Esophagus muscularis mucosa (tissue), 4 donors: ENCODE measurements around the gene DNER. TPM values are rescaled to one million over a fixed set of nuclear protein-coding genes. Genes with fewer than 3 reads are reported as not detected.
"Not testable (repeated sequence)": the region's sequence is repeated elsewhere in the genome, so short reads cannot be mapped to it uniquely, and the experiment has no call there.

Experiments
- DNase-seq: peaks from one replicate; pipeline ENCODE4 v3.0.0-alpha.2; 2017; ENCODE audit errors: extremely low spot score
- H3K27ac ChIP-seq, 4 donors: fragments of 200-600 bp; sonication (generic); replicated peaks in 1 of 4; 1 replicate in 3 of 4; 2 replicates in 1 of 4; pipeline ENCODE4 v1.5.1; 2016 to 2019; ENCODE audit warnings: mild to moderate bottlenecking in 1 of 4
- H3K27me3 ChIP-seq, 4 donors: fragments of 200-600 bp; sonication (generic); one replicate each; pipeline versions ENCODE4 v1.5.1 to v1.6.0; 2016 to 2019
- H3K36me3 ChIP-seq, 4 donors: fragments of 200-600 bp; sonication (generic); one replicate each; pipeline ENCODE4 v1.5.1; 2016 to 2019
- H3K4me1 ChIP-seq, 4 donors: fragments of 200-600 bp; sonication (generic); one replicate each; pipeline ENCODE4 v1.5.1; 2016 to 2019
- H3K4me3 ChIP-seq, 4 donors: fragments of 200-600 bp; sonication (generic); 1 replicate in 2 of 4; 2 replicates in 2 of 4; pipeline ENCODE4 v1.5.1; 2016 to 2019; ENCODE audit warnings: mild to moderate bottlenecking in 4 of 4, moderate library complexity in 1 of 4
- H3K9me3 ChIP-seq, 4 donors: fragments of 200-600 bp; sonication (generic); 1 replicate in 3 of 4; 2 replicates in 1 of 4; pipeline ENCODE4 v1.5.1; 2016 to 2019
- EP300 ChIP-seq: sonication (generic); formaldehyde crosslinking; IDR thresholded peaks from one replicate; pipeline ENCODE4 v1.6.1; 2017; ENCODE audit warnings: antibody characterized with exemption
- POLR2A ChIP-seq: fragments of 450-650 bp; IDR thresholded peaks from one replicate; pipeline ENCODE4 v1.6.1; 2017; ENCODE audit warnings: antibody characterized with exemption, moderate library complexity, mild to moderate bottlenecking, low read depth
- POLR2AphosphoS5 ChIP-seq, 2 donors: sonication (generic); formaldehyde crosslinking; IDR thresholded peaks; one replicate each; pipeline ENCODE4 v1.6.1; 2017; ENCODE audit warnings: antibody characterized with exemption in 2 of 2
- WGBS: methylation state at CpG from one replicate; pipeline ENCODE4 v1.1.5; 2018; 5-methylcytosine and 5-hydroxymethylcytosine counted together
- intact Hi-C: fragments of 100-400 bp; cut with DNase I; formaldehyde crosslinking; loops from one replicate; pipeline ENCODE4 v1.15.1; 2023
- total RNA-seq, 4 donors: library from RNA; depleted of rRNA; stranded (reverse); fragments of >200 nt; gene quantifications; one replicate each; pipeline versions ENCODE4 v1.1.0 to v1.2.1, GENCODE V29; 2016
- TF ChIP-seq, protein P1 (sequence below), 3 experiments: fragments of 200-600 bp in 2 of 3; fragments of 450-650 bp in 1 of 3; sonication (generic) in 2 of 3; IDR thresholded peaks; one replicate each; pipeline ENCODE4 v1.5.1; 2017 to 2019; ENCODE audit warnings: antibody characterized with exemption in 3 of 3, mild to moderate bottlenecking in 2 of 3, moderate library complexity in 1 of 3

Gene DNER
- total RNA-seq, 4 donors from 2014 or later, result 2.9 to 5.3 (median 4.6) TPM

DNA sequence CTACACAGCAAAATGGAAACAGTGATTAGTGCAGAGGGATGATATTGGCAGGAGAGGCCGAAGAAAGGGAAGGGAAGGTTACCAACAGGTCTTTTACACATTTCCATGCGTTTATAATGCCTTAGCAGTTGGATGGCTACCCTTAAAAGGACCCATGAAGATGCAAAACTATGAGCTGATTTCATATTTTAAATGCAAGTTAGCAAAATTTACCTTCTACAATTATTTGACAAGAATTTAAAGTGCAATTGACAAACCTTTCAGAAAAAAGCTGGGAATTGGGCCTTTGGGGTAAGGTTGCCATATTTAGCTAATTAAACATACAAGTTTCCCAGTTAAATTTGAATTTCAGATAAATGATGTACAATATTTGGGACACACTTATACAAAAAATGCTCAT is 13.3 kb downstream of the DNER start:
- no peaks in the 10 kb centered on the region for H3K36me3 ChIP-seq
- H3K27me3 ChIP-seq, result peaks cover 0 to 5% (median 0%) of the 10 kb centered on the region in 4 donors
- no peak overlapping the region for H3K4me3 ChIP-seq
- intact Hi-C loops, result no loop called here
- H3K9me3 ChIP-seq, result no peaks in the 10 kb centered on the region
- DNase-seq, result peak; percentile 7
- TF ChIP-seq POLR2AphosphoS5 (IDR thresholded peaks at IDR 0.05) (no peak), EP300 (no peak), POLR2A (no peak)
- TF ChIP-seq, protein P1, sequence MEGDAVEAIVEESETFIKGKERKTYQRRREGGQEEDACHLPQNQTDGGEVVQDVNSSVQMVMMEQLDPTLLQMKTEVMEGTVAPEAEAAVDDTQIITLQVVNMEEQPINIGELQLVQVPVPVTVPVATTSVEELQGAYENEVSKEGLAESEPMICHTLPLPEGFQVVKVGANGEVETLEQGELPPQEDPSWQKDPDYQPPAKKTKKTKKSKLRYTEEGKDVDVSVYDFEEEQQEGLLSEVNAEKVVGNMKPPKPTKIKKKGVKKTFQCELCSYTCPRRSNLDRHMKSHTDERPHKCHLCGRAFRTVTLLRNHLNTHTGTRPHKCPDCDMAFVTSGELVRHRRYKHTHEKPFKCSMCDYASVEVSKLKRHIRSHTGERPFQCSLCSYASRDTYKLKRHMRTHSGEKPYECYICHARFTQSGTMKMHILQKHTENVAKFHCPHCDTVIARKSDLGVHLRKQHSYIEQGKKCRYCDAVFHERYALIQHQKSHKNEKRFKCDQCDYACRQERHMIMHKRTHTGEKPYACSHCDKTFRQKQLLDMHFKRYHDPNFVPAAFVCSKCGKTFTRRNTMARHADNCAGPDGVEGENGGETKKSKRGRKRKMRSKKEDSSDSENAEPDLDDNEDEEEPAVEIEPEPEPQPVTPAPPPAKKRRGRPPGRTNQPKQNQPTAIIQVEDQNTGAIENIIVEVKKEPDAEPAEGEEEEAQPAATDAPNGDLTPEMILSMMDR (IDR thresholded peaks at IDR 0.05), result no peak
- H3K27ac ChIP-seq, result no peak overlapping the region
- H3K4me1 ChIP-seq, result no peaks in the 10 kb centered on the region
- 66% methylated on average over 2 of the region's 2 CpGs for WGBS

DNA sequence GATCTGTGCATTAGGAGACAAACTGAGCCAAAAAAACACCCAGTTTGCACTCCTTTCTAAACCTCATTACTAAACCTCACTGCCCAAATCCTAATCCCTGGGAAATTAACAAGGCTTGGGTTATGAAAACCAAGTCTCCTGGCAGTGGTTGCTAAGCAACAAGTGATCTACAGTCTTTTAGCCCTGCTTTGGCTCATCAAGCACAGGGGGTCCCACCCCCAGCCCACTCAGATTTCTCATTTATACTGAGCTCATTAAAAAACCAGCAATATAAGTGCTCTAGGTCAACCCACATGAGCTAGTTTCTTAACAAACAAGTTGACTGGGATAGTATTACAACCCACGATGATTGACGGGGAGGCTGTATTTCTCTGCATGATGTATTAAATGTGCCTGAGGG is 18.4 kb downstream of the DNER start:
- H3K9me3 ChIP-seq, result no peaks in the 10 kb centered on the region
- H3K4me3 ChIP-seq, result no peak overlapping the region
- H3K27ac ChIP-seq, result no peak overlapping the region
- H3K36me3 ChIP-seq, result no peaks in the 10 kb centered on the region
- DNase-seq, result peak; percentile 29
- intact Hi-C loops, result no loop called here
- H3K27me3 ChIP-seq, result peaks cover 0 to 10% (median 0%) of the 10 kb centered on the region in 4 donors
- no peaks in the 10 kb centered on the region for H3K4me1 ChIP-seq
- TF ChIP-seq, protein P1 (IDR thresholded peaks at IDR 0.05), result no peak
- no peak for TF ChIP-seq EP300
- TF ChIP-seq POLR2AphosphoS5 (IDR thresholded peaks at IDR 0.05), result no peak
- no peak for TF ChIP-seq POLR2A
- 97% methylated on average over 2 of the region's 2 CpGs for WGBS

DNA sequence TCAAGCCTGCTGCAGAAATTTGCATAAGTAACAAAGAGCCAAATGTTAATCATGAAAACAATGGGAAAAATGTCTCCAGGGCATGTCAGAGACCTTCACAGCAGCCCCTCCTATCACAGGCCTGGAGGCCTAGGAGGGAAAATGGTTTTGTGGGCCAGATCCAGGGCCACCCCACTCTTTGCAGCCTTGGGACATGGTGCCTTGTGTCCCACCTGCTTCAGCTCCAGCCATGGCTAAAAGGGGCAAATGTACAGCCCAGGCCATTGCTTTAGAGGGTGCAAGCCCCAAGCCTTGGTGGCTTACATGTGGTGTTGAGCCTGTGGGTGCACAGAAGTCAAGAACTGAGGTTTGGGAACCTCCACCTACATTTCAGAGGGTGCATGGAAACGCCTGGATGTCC is 20.5 kb downstream of the DNER start:
- intact Hi-C loops, H3K4me1 ChIP-seq, H3K9me3 ChIP-seq, H3K27ac ChIP-seq, H3K27me3 ChIP-seq, H3K36me3 ChIP-seq, H3K4me3 ChIP-seq: not testable (repeated sequence)
- no CpG with 5 or more reads among the region's 1 CpG for WGBS
- DNase-seq, result peak; percentile 64

DNA sequence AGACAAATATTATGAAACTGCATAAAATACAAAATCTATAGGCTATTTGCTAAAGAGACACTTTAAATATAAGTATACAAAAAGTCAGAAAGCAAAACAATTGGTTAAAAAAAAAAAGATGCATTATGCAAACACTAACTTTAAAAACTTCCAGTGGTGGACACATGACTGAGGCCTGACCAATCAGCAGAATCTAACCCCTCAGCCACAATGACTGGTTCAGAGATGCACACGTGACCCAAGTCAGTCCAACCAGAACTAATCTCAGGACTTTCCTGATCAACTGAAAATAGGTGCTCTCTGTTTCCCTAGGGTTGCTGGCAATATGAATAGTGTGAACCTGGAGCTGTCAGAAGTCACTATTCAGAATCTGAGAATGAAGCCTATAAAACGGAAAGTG is 22.7 kb downstream of the DNER start:
- TF ChIP-seq, protein P1 (IDR thresholded peaks at IDR 0.05), result no peak
- no peak for TF ChIP-seq POLR2A
- no peak for TF ChIP-seq EP300
- no peak for TF ChIP-seq POLR2AphosphoS5 (IDR thresholded peaks at IDR 0.05)
- no peak overlapping the region for H3K4me3 ChIP-seq
- WGBS, result 83% methylated on average over 2 of the region's 2 CpGs
- H3K4me1 ChIP-seq, result no peaks in the 10 kb centered on the region
- intact Hi-C loops, result no loop called here
- H3K9me3 ChIP-seq, result no peaks in the 10 kb centered on the region
- H3K27me3 ChIP-seq, result peaks cover 0 to 17% (median 0%) of the 10 kb centered on the region in 4 donors
- DNase-seq, result no peak
- H3K27ac ChIP-seq, result no peak overlapping the region
- no peaks in the 10 kb centered on the region for H3K36me3 ChIP-seq

DNA sequence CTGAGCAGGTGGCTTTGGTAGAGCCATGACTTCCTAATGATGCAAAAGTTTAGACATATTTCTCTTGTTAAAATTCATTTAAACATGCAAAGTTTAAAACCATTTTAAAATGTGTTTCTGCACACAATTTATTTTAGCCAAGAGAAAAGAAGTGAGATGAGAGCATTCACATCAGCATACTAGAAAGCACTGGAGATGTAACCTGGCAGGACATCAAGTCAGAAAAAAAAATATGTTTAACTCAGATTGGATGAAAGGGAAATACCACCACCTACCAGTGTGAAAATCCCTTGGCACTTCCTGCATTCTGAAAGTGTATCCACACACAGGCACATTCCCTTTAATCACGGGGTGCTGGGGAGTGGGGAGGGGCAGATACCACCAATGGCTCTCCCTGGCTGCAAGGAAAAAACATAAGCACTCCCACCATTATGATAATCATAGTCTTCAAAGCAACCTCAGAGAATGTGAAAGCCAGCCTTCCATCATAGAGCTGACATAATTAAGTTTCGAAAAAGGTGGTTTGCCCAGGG is 25.0 kb downstream of the DNER start:
- DNase-seq, result peak; percentile 42
- WGBS, result 61% methylated on average over 2 of the region's 2 CpGs
- intact Hi-C loops, result no loop called here
- Histone ChIP-seq H3K27ac (no peak overlapping the region), H3K9me3 (no peaks in the 10 kb centered on the region), H3K36me3 (no peaks in the 10 kb centered on the region), H3K27me3 (peaks cover 0 to 10% (median 0%) of the 10 kb centered on the region in 4 donors), H3K4me3 (no peak overlapping the region), H3K4me1 (no peaks in the 10 kb centered on the region)
- TF ChIP-seq POLR2AphosphoS5 (IDR thresholded peaks at IDR 0.05), result no peak
- TF ChIP-seq EP300, result no peak
- TF ChIP-seq, protein P1 (IDR thresholded peaks at IDR 0.05), result no peak
- no peak for TF ChIP-seq POLR2A
